Non-pigmented ciliary epithelial cell (primary cell): ENCODE data around the gene ATAD3A.

Source experiments
- DNase-seq: peaks from one replicate; pipeline ENCODE4 v3.0.0-alpha.2; 2010; ENCODE audit warnings: low read depth

ATAD3A gene

GRCh38 chr1:1583347-1584010 lies 71.5 kb downstream of the ATAD3A start:
- DNase-seq = no peak
